T-helper 1 cell treated with Interleukin-12 subunit alpha and Interleukin-12 subunit beta and Interleukin-4 antibody, amounts not matched to agents 30 ng/mL and 1 ng/mL, for 36 hours (primary cell): Measurements from ENCODE around the gene MROH7. TPM values are rescaled to one million over a fixed set of nuclear protein-coding genes. Genes with fewer than 3 reads are reported as not detected.

Source experiments
- intact Hi-C: fragments of 100-400 bp; cut with micrococcal nuclease; formaldehyde crosslinking; loops from one replicate; pipeline ENCODE4 v1.15.1; 2024
- total RNA-seq: library from RNA; stranded (reverse); gene quantifications from 2 replicates; pipeline ENCODE4 v1.2.3, GENCODE V29; 2022

MROH7 gene
- 0.39 TPM in 1 of 2 replicates, not detected in the other for total RNA-seq

GRCh38 chr1:54640863-54641836, at the start of gene MROH7:
Gene MROH7, plus strand, starts transcription at chr1:54641786. Its CDS starts 11,141 bp downstream, at chr1:54652927.
- intact Hi-C loops: no loop called here

- intact Hi-C loops: no loop called here
These were observed 47.9 kb upstream of the MROH7 start for GRCh38 chr1:54593571-54594160.

- intact Hi-C loops: no loop called here
These were observed 47.1 kb upstream of the MROH7 start for GRCh38 chr1:54594463-54594862.

- intact Hi-C loops: no loop called here
These were observed 45.6 kb upstream of the MROH7 start for GRCh38 chr1:54595956-54596498.

GRCh38 chr1:54596756-54597155, 44.8 kb upstream of the MROH7 start:
- intact Hi-C loops: no loop called here

- intact Hi-C loops: no loop called here
These were observed 44.0 kb upstream of the MROH7 start for GRCh38 chr1:54597455-54598030.

GRCh38 chr1:54599211-54599823, 42.3 kb upstream of the MROH7 start:
- intact Hi-C loops: no loop called here

GRCh38 chr1:54600947-54601721, 40.5 kb upstream of the MROH7 start:
- intact Hi-C loops: no loop called here

- intact Hi-C loops: no loop called here
These were observed 39.9 kb upstream of the MROH7 start for GRCh38 chr1:54601730-54602129.

- intact Hi-C loops: no loop called here
These were observed 39.0 kb upstream of the MROH7 start for GRCh38 chr1:54602554-54602953.

- intact Hi-C loops: no loop called here
These were observed 38.3 kb upstream of the MROH7 start for GRCh38 chr1:54603241-54603640.

GRCh38 chr1:54604051-54604450, 37.5 kb upstream of the MROH7 start:
- intact Hi-C loops: no loop called here

- intact Hi-C loops: no loop called here
These were observed 36.8 kb upstream of the MROH7 start for GRCh38 chr1:54604572-54605370.

- intact Hi-C loops: no loop called here
These were observed 35.2 kb upstream of the MROH7 start for GRCh38 chr1:54606096-54606989.

- intact Hi-C loops: no loop called here
These were observed 34.6 kb upstream of the MROH7 start for GRCh38 chr1:54606990-54607325.

GRCh38 chr1:54607821-54608565, 33.6 kb upstream of the MROH7 start:
- intact Hi-C loops: no loop called here

- intact Hi-C loops: no loop called here
These were observed 32.9 kb upstream of the MROH7 start for GRCh38 chr1:54608566-54609230.
